ENCODE measurements around the gene GIT2. TPM values are rescaled to one million over a fixed set of nuclear protein-coding genes. Genes with fewer than 3 reads are reported as not detected.
"Not testable (repeated sequence)": the region's sequence is repeated elsewhere in the genome, so short reads cannot be mapped to it uniquely, and the experiment has no call there.

The GIT2 gene
- total and polyA plus RNA-seq, 2 donors (not counting 1 experiment from before 2014, with no cell fraction given), result 75.2 to 163 TPM

- no peak for ATAC-seq (ENCODE audit: low read depth)
- no peak overlapping the region for H3K4me3 Mint-ChIP-seq
- Histone ChIP-seq H3K9ac (ENCODE audit: low read length) (no peak overlapping the region), H3K27ac (ENCODE audit: low read length in 2 of 2) (no peak overlapping the region), H2AFZ (ENCODE audit: insufficient read depth, low read depth, low read length, poor library complexity, severe bottlenecking) (no peak overlapping the region), H4K20me1 (ENCODE audit: control insufficient read depth, insufficient read depth, low read length, poor library complexity, severe bottlenecking) (no peaks in the 10 kb centered on the region), H3K79me2 (ENCODE audit: control insufficient read depth, insufficient read depth, low read length) (peaks cover 3% of the 10 kb centered on the region), H3K36me3 (replicated peaks in 1 of 2; ENCODE audit: control extremely low read depth in 1 of 2, control insufficient read depth in 1 of 2, extremely low read depth in 1 of 2, insufficient read depth in 2 of 2, low read length in 1 of 2) (peaks cover 19 to 61% of the 10 kb centered on the region in 2 experiments), H3K9me3 (ENCODE audit: control extremely low read depth in 1 of 3, control insufficient read depth in 2 of 3, insufficient read depth in 1 of 3, low read length in 2 of 3) (no peaks in the 10 kb centered on the region), H3K4me1 (ENCODE audit: control insufficient read depth in 2 of 2, insufficient read depth in 2 of 2, low read length in 2 of 2) (no peaks in the 10 kb centered on the region), H3K4me2 (replicated peaks; ENCODE audit: low read depth, low read length, poor library complexity, severe bottlenecking) (no peak overlapping the region), H3K27me3 (replicated peaks in 1 of 4; ENCODE audit: control extremely low read depth in 1 of 4, control insufficient read depth in 3 of 4, insufficient read depth in 4 of 4, low read length in 3 of 4) (no peaks in the 10 kb centered on the region), H3K4me3 (ENCODE audit: control extremely low read depth in 1 of 5, extremely low read depth in 1 of 5, insufficient read depth in 1 of 5, low read depth in 2 of 5, low read length in 4 of 5) (no peak overlapping the region)
- POLR2A ChIA-PET, result interaction anchor here (0.6 kb wide), 1 partner anchor 1240 kb away, joined by 3 read pairs; no protein-coding TSS in a partner anchor
- no peak for TF ChIP-seq CTCF (IDR thresholded peaks at IDR 0.05)
- H3K9me3 Mint-ChIP-seq (ENCODE audit: insufficient read depth), result no peaks in the 10 kb centered on the region
- WGBS (ENCODE audit: insufficient coverage), result 89% methylated on average over 14 of the region's 16 CpGs
- intact Hi-C loops (cut with micrococcal nuclease), result no loop called here
- peaks cover 2% of the 10 kb centered on the region for H3K4me1 Mint-ChIP-seq
- no peak overlapping the region for H3K27ac Mint-ChIP-seq
- no peaks in the 10 kb centered on the region for H3K27me3 Mint-ChIP-seq
- CTCF ChIA-PET, result interaction anchor here (1.7 to 6.2 kb wide), 2 partner anchors 77 kb away, joined by 5 to 39 read pairs; no protein-coding TSS in a partner anchor
- no peak for DNase-seq
Measured at GRCh38 chr12:109930028-109930800, 66.0 kb downstream of the GIT2 start.

GRCh38 chr12:109929326-109929725 lies 66.8 kb downstream of the GIT2 start:
- CTCF ChIA-PET, result interaction anchor here (6.2 kb wide), 1 partner anchor 76 kb away, joined by 39 read pairs; no protein-coding TSS in a partner anchor

More at GRCh38 chr12:109929326-109929725, 66.8 kb downstream of the GIT2 start:
- ATAC-seq (ENCODE audit: low read depth); H3K9me3 ChIP-seq (ENCODE audit: control extremely low read depth in 1 of 3, control insufficient read depth in 2 of 3, insufficient read depth in 1 of 3, low read length in 2 of 3); H3K4me1 Mint-ChIP-seq; H3K4me2 ChIP-seq (replicated peaks; ENCODE audit: low read depth, low read length, poor library complexity, severe bottlenecking); H3K27me3 ChIP-seq (replicated peaks in 1 of 4; ENCODE audit: control extremely low read depth in 1 of 4, control insufficient read depth in 3 of 4, insufficient read depth in 4 of 4, low read length in 3 of 4); H3K27me3 Mint-ChIP-seq; H2AFZ ChIP-seq (ENCODE audit: insufficient read depth, low read depth, low read length, poor library complexity, severe bottlenecking); H3K9me3 Mint-ChIP-seq (ENCODE audit: insufficient read depth); intact Hi-C loops (cut with micrococcal nuclease); H3K4me3 ChIP-seq (ENCODE audit: control extremely low read depth in 1 of 5, extremely low read depth in 1 of 5, insufficient read depth in 1 of 5, low read depth in 2 of 5, low read length in 4 of 5); H3K79me2 ChIP-seq (ENCODE audit: control insufficient read depth, insufficient read depth, low read length); H3K4me1 ChIP-seq (ENCODE audit: control insufficient read depth in 2 of 2, insufficient read depth in 2 of 2, low read length in 2 of 2); H3K27ac Mint-ChIP-seq; H3K4me3 Mint-ChIP-seq; H3K27ac ChIP-seq (ENCODE audit: low read length in 2 of 2); H4K20me1 ChIP-seq (ENCODE audit: control insufficient read depth, insufficient read depth, low read length, poor library complexity, severe bottlenecking); DNase-seq; H3K9ac ChIP-seq (ENCODE audit: low read length): not testable (repeated sequence)
- WGBS (ENCODE audit: insufficient coverage), result 100% methylated on average over 6 of the region's 14 CpGs
- H3K36me3 ChIP-seq (replicated peaks in 1 of 2; ENCODE audit: control extremely low read depth in 1 of 2, control insufficient read depth in 1 of 2, extremely low read depth in 1 of 2, insufficient read depth in 2 of 2, low read length in 1 of 2), result peaks cover 17 to 53% of the 10 kb centered on the region in 2 experiments
- POLR2A ChIA-PET, result interaction anchor here (0.6 kb wide), 1 partner anchor 816 kb away, joined by 5 read pairs; no protein-coding TSS in a partner anchor

All from B cell (primary cell).